Skeletal muscle tissue (tissue), 4 donors: ENCODE data around the gene NCKAP5. TPM values are rescaled to one million over a fixed set of nuclear protein-coding genes. Genes with fewer than 3 reads are reported as not detected.

Experiments used
- H3K27ac ChIP-seq: one replicate; pipeline ENCODE4 v1.7.0; 2013; ENCODE audit warnings: mild to moderate bottlenecking, low read depth, low read length, inconsistent platforms
- H3K27me3 ChIP-seq, 3 donors: one replicate each; pipeline ENCODE4 v1.7.0; 2013; ENCODE audit warnings: low read length in 3 of 3; ENCODE audit not compliant: control insufficient read depth in 3 of 3, insufficient read depth in 3 of 3
- H3K36me3 ChIP-seq, 3 donors: one replicate each; pipeline ENCODE4 v1.7.0; 2013; ENCODE audit warnings: low read length in 3 of 3; ENCODE audit not compliant: control insufficient read depth in 3 of 3, insufficient read depth in 3 of 3
- H3K4me1 ChIP-seq, 3 donors: one replicate each; pipeline ENCODE4 v1.7.0; 2013; ENCODE audit warnings: low read length in 3 of 3, mild to moderate bottlenecking in 3 of 3; ENCODE audit not compliant: control insufficient read depth in 3 of 3, insufficient read depth in 3 of 3
- H3K4me3 ChIP-seq, 3 donors: one replicate each; pipeline ENCODE4 v1.7.0; 2013; ENCODE audit warnings: low read length in 3 of 3
- H3K9ac ChIP-seq, 3 donors: one replicate each; pipeline ENCODE4 v1.7.0; 2013; ENCODE audit warnings: low read length in 3 of 3, mild to moderate bottlenecking in 3 of 3, moderate library complexity in 2 of 3, low read depth in 1 of 3
- H3K9me3 ChIP-seq, 3 donors: one replicate each; pipeline ENCODE4 v1.7.0; 2013; ENCODE audit warnings: low read length in 3 of 3; ENCODE audit not compliant: control insufficient read depth in 3 of 3
- total RNA-seq: library from RNA; depleted of rRNA; stranded (reverse); fragments of >200 nt; gene quantifications from one replicate; pipeline ENCODE4 v1.2.3, GENCODE V29; 2014
- donor health status: Osteomylitis.

The NCKAP5 gene
- total RNA-seq, 1 donor from 2014 or later: 5.7 TPM

DNA sequence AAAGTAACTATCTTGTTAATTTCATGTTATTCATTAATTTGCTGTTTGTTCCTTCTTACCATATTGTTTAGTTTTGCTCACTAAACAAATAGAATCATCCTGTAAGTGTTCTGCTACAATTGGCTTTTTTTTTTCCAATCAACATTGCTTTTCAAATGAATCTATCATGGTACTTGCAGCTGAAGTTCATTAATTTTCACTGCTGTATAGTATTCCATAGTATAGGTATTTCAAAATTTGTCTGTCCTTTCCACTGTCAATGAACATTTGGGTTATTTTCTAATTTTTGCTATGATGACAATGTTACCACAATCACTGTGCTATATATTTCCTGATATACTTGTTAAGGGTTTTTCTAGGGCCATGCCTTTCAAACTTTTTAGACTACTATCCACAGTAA is 809.3 kb downstream of the NCKAP5 start:
- Histone ChIP-seq H3K36me3 (no peaks in the 10 kb centered on the region), H3K27ac (no peak overlapping the region), H3K9ac (no peak overlapping the region), H3K9me3 (peaks cover 0 to 2% (median 0%) of the 10 kb centered on the region in 3 donors), H3K27me3 (no peaks in the 10 kb centered on the region), H3K4me3 (no peak overlapping the region), H3K4me1 (no peaks in the 10 kb centered on the region)

GRCh38 chr2:132757676-132758075 is 810.6 kb downstream of the NCKAP5 start:
- Histone ChIP-seq H3K4me3 (no peak overlapping the region), H3K9ac (no peak overlapping the region), H3K9me3 (peaks cover 0 to 2% (median 0%) of the 10 kb centered on the region in 3 donors), H3K27me3 (no peaks in the 10 kb centered on the region), H3K4me1 (no peaks in the 10 kb centered on the region), H3K36me3 (no peaks in the 10 kb centered on the region), H3K27ac (no peak overlapping the region)

DNA sequence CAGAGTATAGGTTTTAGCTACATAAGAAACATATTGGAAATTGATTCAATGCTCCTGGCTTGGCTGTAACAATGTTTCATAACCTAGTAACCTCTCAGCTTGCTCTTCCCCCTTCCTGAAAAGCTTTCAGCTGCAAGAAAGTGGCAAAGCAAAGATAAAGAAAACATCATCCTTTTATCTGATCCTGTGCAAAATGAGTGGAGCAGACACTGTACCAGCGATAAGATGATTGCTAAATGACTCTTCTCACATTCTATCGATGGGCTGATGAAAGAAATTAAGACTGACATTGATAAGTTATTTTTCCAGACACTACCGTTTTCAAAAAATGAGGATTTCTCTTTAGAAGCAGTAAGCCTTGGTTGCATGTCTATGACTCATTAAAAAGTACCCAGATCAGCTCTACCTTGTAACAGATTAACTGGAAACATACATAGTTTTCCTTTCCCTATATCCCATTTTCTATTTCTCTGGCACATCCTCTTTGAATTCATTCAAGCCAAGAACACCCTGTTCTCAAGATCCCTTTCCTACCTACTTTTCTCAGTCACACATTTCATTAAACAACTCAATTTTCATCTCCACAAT is 811.2 kb downstream of the NCKAP5 start:
- H3K27me3 ChIP-seq: no peaks in the 10 kb centered on the region
- no peak overlapping the region for H3K27ac ChIP-seq
- no peak overlapping the region for H3K9ac ChIP-seq
- no peak overlapping the region for H3K4me3 ChIP-seq
- peaks cover 0 to 2% (median 0%) of the 10 kb centered on the region in 3 donors for H3K9me3 ChIP-seq
- no peaks in the 10 kb centered on the region for H3K4me1 ChIP-seq
- no peaks in the 10 kb centered on the region for H3K36me3 ChIP-seq

DNA sequence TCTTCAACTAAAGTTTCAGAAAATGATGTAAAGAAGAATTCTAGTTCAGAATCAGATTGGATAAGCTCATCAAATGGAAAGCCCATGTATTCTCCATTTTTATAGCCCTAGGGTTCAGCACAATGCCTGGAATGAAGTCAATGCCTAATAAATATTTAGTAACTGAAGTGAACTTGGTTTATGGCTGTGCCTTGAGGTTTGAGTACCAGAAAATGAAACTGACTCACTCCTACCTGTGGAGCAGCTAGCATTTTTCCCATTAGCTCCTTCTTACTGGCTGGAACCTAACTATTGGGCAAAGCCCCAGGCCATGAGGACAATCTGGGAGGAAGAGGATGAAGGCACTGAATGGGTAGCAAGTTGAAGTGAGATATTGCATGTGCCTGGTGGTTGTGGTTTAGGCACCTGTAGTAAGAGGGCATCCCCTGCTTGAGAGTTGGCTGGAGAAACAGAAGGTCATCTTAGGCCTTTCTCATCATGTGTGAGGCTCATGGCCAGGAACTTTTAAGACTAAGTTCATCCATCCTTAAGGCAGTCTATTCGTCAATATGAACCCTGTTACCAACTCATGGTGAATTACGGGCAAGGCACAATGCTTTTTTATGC is 813.3 kb downstream of the NCKAP5 start:
- no peak overlapping the region for H3K4me3 ChIP-seq
- no peak overlapping the region for H3K27ac ChIP-seq
- H3K27me3 ChIP-seq: no peaks in the 10 kb centered on the region
- H3K9me3 ChIP-seq: peaks cover 0 to 2% (median 0%) of the 10 kb centered on the region in 3 donors
- no peak overlapping the region for H3K9ac ChIP-seq
- H3K36me3 ChIP-seq: no peaks in the 10 kb centered on the region
- H3K4me1 ChIP-seq: no peaks in the 10 kb centered on the region

- no peaks in the 10 kb centered on the region for H3K4me1 ChIP-seq
- no peak overlapping the region for H3K27ac ChIP-seq
- no peaks in the 10 kb centered on the region for H3K36me3 ChIP-seq
- H3K27me3 ChIP-seq: no peaks in the 10 kb centered on the region
- no peak overlapping the region for H3K9ac ChIP-seq
- no peak overlapping the region for H3K4me3 ChIP-seq
- peaks cover 0 to 2% (median 0%) of the 10 kb centered on the region in 3 donors for H3K9me3 ChIP-seq
Observed at GRCh38 chr2:132754392-132754791, 813.9 kb downstream of the NCKAP5 start.

GRCh38 chr2:132752421-132753206 is 815.6 kb downstream of the NCKAP5 start:
- no peaks in the 10 kb centered on the region for H3K27me3 ChIP-seq
- no peaks in the 10 kb centered on the region for H3K36me3 ChIP-seq
- H3K27ac ChIP-seq: no peak overlapping the region
- no peak overlapping the region for H3K9ac ChIP-seq
- no peaks in the 10 kb centered on the region for H3K4me1 ChIP-seq
- no peaks in the 10 kb centered on the region for H3K9me3 ChIP-seq
- no peak overlapping the region for H3K4me3 ChIP-seq

DNA sequence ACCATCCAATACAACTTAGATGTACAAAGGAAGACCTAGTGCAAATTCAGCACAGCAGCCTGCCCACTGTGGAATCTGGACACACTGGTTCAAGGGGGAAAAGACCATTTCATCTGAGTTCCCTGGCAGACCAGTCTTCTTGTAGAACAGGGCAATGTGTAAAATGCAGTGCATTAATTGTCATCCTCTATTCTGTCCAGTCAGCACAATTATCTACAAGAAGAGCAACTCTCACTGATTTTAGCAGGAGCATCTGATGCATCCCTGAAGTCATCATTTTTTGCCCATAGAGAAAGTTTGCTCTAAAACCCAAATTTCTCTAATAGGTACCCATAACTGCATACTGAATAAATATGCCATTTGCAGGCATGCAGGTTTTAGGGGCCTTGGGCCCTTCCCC is 816.4 kb downstream of the NCKAP5 start:
- no peaks in the 10 kb centered on the region for H3K4me1 ChIP-seq
- no peak overlapping the region for H3K9ac ChIP-seq
- H3K27ac ChIP-seq: no peak overlapping the region
- no peaks in the 10 kb centered on the region for H3K9me3 ChIP-seq
- H3K36me3 ChIP-seq: no peaks in the 10 kb centered on the region
- no peak overlapping the region for H3K4me3 ChIP-seq
- no peaks in the 10 kb centered on the region for H3K27me3 ChIP-seq

DNA sequence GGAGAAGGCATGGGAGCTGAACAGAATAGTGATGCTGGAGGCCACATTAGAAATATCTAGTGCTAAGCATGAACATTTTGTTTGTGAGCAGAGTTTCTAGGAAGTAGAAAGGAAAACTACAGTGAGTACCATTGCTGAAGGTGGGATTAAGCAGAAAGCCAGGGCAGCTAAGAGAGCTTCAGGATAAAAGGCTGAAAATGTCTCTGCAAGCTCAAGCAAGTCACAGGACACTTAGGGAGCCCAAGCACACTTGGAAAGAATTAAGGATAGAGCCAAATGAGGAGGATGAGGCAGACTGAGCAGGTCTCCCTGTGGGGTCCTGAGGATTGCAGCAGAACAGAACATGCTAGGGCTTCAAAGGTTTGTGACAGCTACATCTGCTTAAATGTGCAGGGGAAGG is 817.7 kb downstream of the NCKAP5 start:
- H3K9me3 ChIP-seq: no peaks in the 10 kb centered on the region
- no peaks in the 10 kb centered on the region for H3K36me3 ChIP-seq
- H3K4me1 ChIP-seq: no peaks in the 10 kb centered on the region
- H3K9ac ChIP-seq: no peak overlapping the region
- no peak overlapping the region for H3K27ac ChIP-seq
- H3K4me3 ChIP-seq: no peak overlapping the region
- no peaks in the 10 kb centered on the region for H3K27me3 ChIP-seq

DNA sequence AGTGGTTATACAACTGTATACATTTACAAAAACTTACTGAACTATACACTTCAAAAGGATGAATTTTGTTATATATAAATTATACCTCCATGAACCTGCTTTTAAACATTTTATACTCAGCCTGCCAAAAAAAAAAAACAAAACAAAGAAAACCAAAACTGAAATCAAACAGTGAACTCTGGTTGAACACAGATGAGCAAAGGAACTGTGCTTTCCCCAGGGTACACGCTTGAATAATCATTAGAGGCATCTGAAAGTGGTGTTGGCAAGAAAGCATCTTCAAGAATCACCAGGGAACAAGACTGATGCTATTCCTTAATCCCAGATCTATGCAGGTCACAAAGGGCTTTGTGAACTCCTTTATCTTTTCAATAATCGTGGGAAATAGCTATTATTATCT is 821.2 kb downstream of the NCKAP5 start:
- H3K4me1 ChIP-seq: no peaks in the 10 kb centered on the region
- H3K27ac ChIP-seq: no peak overlapping the region
- H3K9me3 ChIP-seq: no peaks in the 10 kb centered on the region
- no peak overlapping the region for H3K9ac ChIP-seq
- no peak overlapping the region for H3K4me3 ChIP-seq
- H3K27me3 ChIP-seq: no peaks in the 10 kb centered on the region
- H3K36me3 ChIP-seq: no peaks in the 10 kb centered on the region

GRCh38 chr2:132741754-132742153 is 826.5 kb downstream of the NCKAP5 start:
- Histone ChIP-seq H3K27ac (no peak overlapping the region), H3K36me3 (no peaks in the 10 kb centered on the region), H3K9me3 (no peaks in the 10 kb centered on the region), H3K4me3 (no peak overlapping the region), H3K4me1 (no peaks in the 10 kb centered on the region), H3K9ac (no peak overlapping the region), H3K27me3 (no peaks in the 10 kb centered on the region)
